ENCODE measurements around the gene CFH.

GRCh38 chr1:196774603-196775002 is 122.8 kb downstream of the CFH start, which contains the start of gene CFHR3:
- TF ChIP-seq CTCF (IDR thresholded peaks at IDR 0.05; ENCODE audit: insufficient read depth, low read length) (no peak), POLR2AphosphoS5 (IDR thresholded peaks at IDR 0.05; ENCODE audit: low read depth) (no peak), GABPA (IDR thresholded peaks at IDR 0.05; ENCODE audit: low read depth) (no peak)
